ENCODE measurements around the gene CCR5. TPM values are rescaled to one million over a fixed set of nuclear protein-coding genes. Genes with fewer than 3 reads are reported as not detected.

CCR5 gene
- total RNA-seq, 2 donors from 2014 or later, result not detected

- H3K27ac ChIP-seq (ENCODE audit: low read depth, low read length), result no peak overlapping the region
- no peak overlapping the region for H3K9ac ChIP-seq (ENCODE audit: extremely low read depth, low read length, poor library complexity, severe bottlenecking)
- Mint-ChIP-seq H3K36me3 (ENCODE audit: low read depth) (no peaks in the 10 kb centered on the region), H3K27me3 (ENCODE audit: insufficient read depth) (peaks cover 8% of the 10 kb centered on the region), H3K9me3 (peaks cover 34% of the 10 kb centered on the region), H3K4me1 (no peaks in the 10 kb centered on the region), H3K27ac (no peak overlapping the region), H3K4me3 (no peak overlapping the region)
- TF ChIP-seq CTCF (conservative IDR thresholded peaks at IDR 0.05), result no peak
- no peaks in the 10 kb centered on the region for H3K36me3 ChIP-seq (ENCODE audit: control insufficient read depth, insufficient read depth, low read length)
- H3K9me3 ChIP-seq (ENCODE audit: control insufficient read depth, low read length), result peaks cover 36% of the 10 kb centered on the region
- peaks cover 6% of the 10 kb centered on the region for H3K27me3 ChIP-seq (ENCODE audit: control insufficient read depth, insufficient read depth, low read length, poor library complexity, severe bottlenecking)
- no peak overlapping the region for H3K4me3 ChIP-seq (ENCODE audit: low read length)
- no peaks in the 10 kb centered on the region for H3K4me1 ChIP-seq (ENCODE audit: control insufficient read depth, insufficient read depth, low read length)
- 87 to 90% methylated on average over 2 to 4 of the region's 4 CpGs for WGBS, 2 experiments (ENCODE audit: insufficient coverage in 1 of 2, insufficient read length in 1 of 2)
- DNase-seq, result no peak
Observed at GRCh38 chr3:46344476-46344875, 26.3 kb upstream of the CCR5 start.

- no peak overlapping the region for H3K27ac ChIP-seq (ENCODE audit: low read depth, low read length)
- peaks cover 27% of the 10 kb centered on the region for H3K9me3 ChIP-seq (ENCODE audit: control insufficient read depth, low read length)
- no peak overlapping the region for H3K27ac Mint-ChIP-seq
- H3K36me3 ChIP-seq (ENCODE audit: control insufficient read depth, insufficient read depth, low read length), result no peaks in the 10 kb centered on the region
- H3K9ac ChIP-seq (ENCODE audit: extremely low read depth, low read length, poor library complexity, severe bottlenecking), result no peak overlapping the region
- H3K27me3 Mint-ChIP-seq (ENCODE audit: insufficient read depth), result peaks cover 50% of the 10 kb centered on the region
- no peaks in the 10 kb centered on the region for H3K4me1 Mint-ChIP-seq
- no peak for TF ChIP-seq CTCF (conservative IDR thresholded peaks at IDR 0.05)
- H3K4me1 ChIP-seq (ENCODE audit: control insufficient read depth, insufficient read depth, low read length), result no peaks in the 10 kb centered on the region
- DNase-seq, result no peak
- no peaks in the 10 kb centered on the region for H3K36me3 Mint-ChIP-seq (ENCODE audit: low read depth)
- H3K4me3 ChIP-seq (ENCODE audit: low read length), result no peak overlapping the region
- peaks cover 50% of the 10 kb centered on the region for H3K27me3 ChIP-seq (ENCODE audit: control insufficient read depth, insufficient read depth, low read length, poor library complexity, severe bottlenecking)
- WGBS, 2 experiments (ENCODE audit: insufficient coverage in 1 of 2, insufficient read length in 1 of 2), result 86 to 92% methylated on average over 2 to 3 of the region's 3 CpGs
- peaks cover 24% of the 10 kb centered on the region for H3K9me3 Mint-ChIP-seq
- no peak overlapping the region for H3K4me3 Mint-ChIP-seq
Observed at GRCh38 chr3:46348823-46349482, 21.8 kb upstream of the CCR5 start.

- Mint-ChIP-seq H3K36me3 (ENCODE audit: low read depth) (no peaks in the 10 kb centered on the region), H3K4me3 (no peak overlapping the region), H3K4me1 (peaks cover under 1% of the 10 kb centered on the region), H3K27ac (no peak overlapping the region), H3K9me3 (peaks cover 24% of the 10 kb centered on the region), H3K27me3 (ENCODE audit: insufficient read depth) (peaks cover 57% of the 10 kb centered on the region)
- 86 to 94% methylated on average over 2 of the region's 2 CpGs for WGBS, 2 experiments (ENCODE audit: insufficient coverage in 1 of 2, insufficient read length in 1 of 2)
- peaks cover 58% of the 10 kb centered on the region for H3K27me3 ChIP-seq (ENCODE audit: control insufficient read depth, insufficient read depth, low read length, poor library complexity, severe bottlenecking)
- no peaks in the 10 kb centered on the region for H3K36me3 ChIP-seq (ENCODE audit: control insufficient read depth, insufficient read depth, low read length)
- peaks cover 27% of the 10 kb centered on the region for H3K9me3 ChIP-seq (ENCODE audit: control insufficient read depth, low read length)
- H3K27ac ChIP-seq (ENCODE audit: low read depth, low read length), result no peak overlapping the region
- H3K9ac ChIP-seq (ENCODE audit: extremely low read depth, low read length, poor library complexity, severe bottlenecking), result no peak overlapping the region
- no peaks in the 10 kb centered on the region for H3K4me1 ChIP-seq (ENCODE audit: control insufficient read depth, insufficient read depth, low read length)
- no peak overlapping the region for H3K4me3 ChIP-seq (ENCODE audit: low read length)
- no peak for TF ChIP-seq CTCF (conservative IDR thresholded peaks at IDR 0.05)
- no peak for DNase-seq
Observed at GRCh38 chr3:46349484-46350261, 21.1 kb upstream of the CCR5 start.

Data from endodermal cell (in vitro differentiated cells).